H1 (cell line): ENCODE measurements around the gene WSCD2. TPM values are rescaled to one million over a fixed set of nuclear protein-coding genes. Genes with fewer than 3 reads are reported as not detected.

Experiments
- CTCF ChIA-PET: fragments of 300-600 bp; sonication (Branson Sonifier 250); formaldehyde crosslinking; loops from one replicate; lab custom pipeline; 2021; ENCODE audit not compliant: partially characterized antibody; lab: Charles Lee
- POLR2A ChIA-PET: fragments of 300-600 bp; sonication (Branson Sonifier 250); formaldehyde crosslinking; loops from one replicate; lab custom pipeline; 2021; ENCODE audit warnings: inconsistent platforms; ENCODE audit not compliant: partially characterized antibody; lab: Charles Lee
- DNase-seq, 2 experiments: peaks; one replicate each; pipeline versions ENCODE4 v3.0.0 to v3.0.0-alpha.2; 2010 to 2022; ENCODE audit warnings: low spot score in 2 of 2, low read depth in 1 of 2, mixed read lengths in 1 of 2
- FAIRE-seq: peaks from 2 replicates; lab custom pipeline; 2011; peaks lifted over from hg19 to GRCh38; lab: Jason Lieb, UNC
- H2AFZ ChIP-seq: 2 replicates; pipeline ENCODE4 v1.8.1; 2012; ENCODE audit warnings: low read length, inconsistent platforms
- H2AK5ac ChIP-seq: 2 replicates; pipeline ENCODE4 v1.6.1; 2013; ENCODE audit warnings: low read depth, low read length
- H2BK120ac ChIP-seq: replicated peaks from 2 replicates; pipeline ENCODE3; 2013; ENCODE audit warnings: low read depth, low read length, inconsistent platforms
- H2BK12ac ChIP-seq: 2 replicates; pipeline ENCODE4 v1.6.1; 2013; ENCODE audit warnings: low read depth, low read length
- H2BK15ac ChIP-seq: 2 replicates; pipeline ENCODE4 v1.6.1; 2013; ENCODE audit warnings: low read length
- H2BK20ac ChIP-seq: 2 replicates; pipeline ENCODE4 v1.6.1; 2013; ENCODE audit warnings: low read length
- H2BK5ac ChIP-seq: 2 replicates; pipeline ENCODE4 v1.6.1; 2013; ENCODE audit warnings: low read depth, low read length
- H3K14ac ChIP-seq: 2 replicates; pipeline ENCODE4 v1.6.1; 2013; ENCODE audit warnings: inconsistent platforms; ENCODE audit not compliant: insufficient read length
- H3K18ac ChIP-seq: 2 replicates; pipeline ENCODE4 v1.6.1; 2013; ENCODE audit warnings: low read length; ENCODE audit errors: extremely low read depth
- H3K23ac ChIP-seq: 2 replicates; pipeline ENCODE4 v1.6.1; 2013; ENCODE audit warnings: inconsistent platforms; ENCODE audit not compliant: insufficient read length
- H3K23me2 ChIP-seq: 2 replicates; pipeline ENCODE4 v1.6.1; 2013; ENCODE audit warnings: low read depth, low read length
- H3K27ac ChIP-seq: 2 replicates; pipeline ENCODE4 v1.6.1; 2011; ENCODE audit warnings: low read depth, low read length, inconsistent platforms
- H3K27me3 ChIP-seq, 4 experiments: replicated peaks in 1 of 4; 1 replicate in 1 of 4; 2 replicates in 3 of 4; pipeline versions ENCODE4 v1.6.1 to v1.8.1; 2011 to 2013; ENCODE audit warnings: low read length in 3 of 4, mild to moderate bottlenecking in 3 of 4, inconsistent platforms in 2 of 4, mixed read lengths in 2 of 4, moderate library complexity in 1 of 4; ENCODE audit not compliant: control insufficient read depth in 3 of 4, insufficient read depth in 3 of 4; ENCODE audit errors: extremely low read depth in 1 of 4
- H3K36me3 ChIP-seq, 4 experiments: 2 replicates each; pipeline versions ENCODE4 v1.6.1 to v1.8.1; 2011 to 2013; ENCODE audit warnings: mild to moderate bottlenecking in 4 of 4, low read length in 3 of 4, moderate library complexity in 2 of 4, control low read depth in 1 of 4, inconsistent platforms in 1 of 4; ENCODE audit not compliant: insufficient read depth in 4 of 4, control insufficient read depth in 2 of 4
- H3K4ac ChIP-seq: replicated peaks from 2 replicates; pipeline ENCODE3; 2013; ENCODE audit warnings: low read length, low read depth, mixed read lengths, inconsistent platforms; ENCODE audit not compliant: insufficient read length
- H3K4me1 ChIP-seq, 4 experiments: replicated peaks in 1 of 4; 1 replicate in 1 of 4; 2 replicates in 3 of 4; pipeline versions ENCODE4 v1.6.1 to v1.8.1; 2011 to 2013; ENCODE audit warnings: low read length in 3 of 4, inconsistent platforms in 2 of 4, mixed read lengths in 1 of 4; ENCODE audit not compliant: insufficient read depth in 4 of 4, control insufficient read depth in 3 of 4
- H3K4me2 ChIP-seq, 2 experiments: 2 replicates each; pipeline versions ENCODE4 v1.6.1 to v1.8.1; 2011 to 2013; ENCODE audit warnings: low read depth in 2 of 2, low read length in 2 of 2, control low read depth in 1 of 2, inconsistent platforms in 1 of 2, mild to moderate bottlenecking in 1 of 2; ENCODE audit not compliant: insufficient read depth in 1 of 2
- H3K4me3 ChIP-seq, 4 experiments: fragments of 200-600, 300-600 bp in 1 of 4; sonication (generic), shearing (Covaris generic), sonication (Bioruptor Twin) in 1 of 4; 2 replicates each; pipeline versions ENCODE4 v1.5.1 to v1.8.1; 2011 to 2016; ENCODE audit warnings: low read length in 4 of 4, low read depth in 3 of 4, control low read depth in 2 of 4, inconsistent platforms in 2 of 4, mild to moderate bottlenecking in 2 of 4, mixed read lengths in 1 of 4, moderate library complexity in 1 of 4; ENCODE audit not compliant: insufficient read depth in 2 of 4; ENCODE audit errors: extremely low read depth in 1 of 4
- H3K56ac ChIP-seq: replicated peaks from 2 replicates; pipeline ENCODE3; 2013; ENCODE audit warnings: low read depth, mild to moderate bottlenecking, mixed read lengths, low read length, inconsistent platforms; ENCODE audit not compliant: insufficient read length
- H3K79me1 ChIP-seq: 2 replicates; pipeline ENCODE4 v1.6.1; 2013; ENCODE audit warnings: low read depth, low read length, control low read depth
- H3K79me2 ChIP-seq, 2 experiments: 2 replicates each; pipeline versions ENCODE4 v1.6.1 to v1.8.1; 2012 to 2013; ENCODE audit warnings: low read length in 2 of 2, mild to moderate bottlenecking in 2 of 2, inconsistent platforms in 1 of 2; ENCODE audit not compliant: insufficient read depth in 2 of 2, control insufficient read depth in 1 of 2
- H3K9ac ChIP-seq, 4 experiments: replicated peaks in 1 of 4; 1 replicate in 1 of 4; 2 replicates in 3 of 4; pipeline versions ENCODE4 v1.6.1 to v1.8.1; 2011 to 2013; ENCODE audit warnings: low read depth in 3 of 4, low read length in 3 of 4, control low read depth in 2 of 4, mild to moderate bottlenecking in 2 of 4, moderate library complexity in 2 of 4, inconsistent platforms in 1 of 4; ENCODE audit errors: extremely low read depth in 1 of 4
- H3K9me3 ChIP-seq, 2 experiments: 2 replicates each; pipeline versions ENCODE4 v1.6.1 to v1.8.1; 2012 to 2013; ENCODE audit warnings: mild to moderate bottlenecking in 2 of 2, moderate library complexity in 2 of 2, control low read depth in 1 of 2, inconsistent platforms in 1 of 2, low read depth in 1 of 2, low read length in 1 of 2, mixed read lengths in 1 of 2; ENCODE audit not compliant: insufficient read depth in 2 of 2
- H4K20me1 ChIP-seq, 2 experiments: replicated peaks in 1 of 2; 2 replicates each; pipeline versions ENCODE3 to v1.8.1; 2011 to 2013; ENCODE audit warnings: inconsistent platforms in 2 of 2, low read length in 2 of 2, mild to moderate bottlenecking in 1 of 2; ENCODE audit not compliant: insufficient read depth in 2 of 2, control insufficient read depth in 1 of 2
- H4K5ac ChIP-seq: 2 replicates; pipeline ENCODE4 v1.6.1; 2013; ENCODE audit warnings: low read length, low read depth, mixed read lengths, inconsistent platforms; ENCODE audit not compliant: insufficient read length
- H4K8ac ChIP-seq: 2 replicates; pipeline ENCODE4 v1.8.0; 2013; ENCODE audit warnings: mild to moderate bottlenecking, moderate library complexity, low read length, inconsistent platforms; ENCODE audit not compliant: insufficient read depth; ENCODE audit errors: extremely low read depth
- H4K91ac ChIP-seq: replicated peaks from 2 replicates; pipeline ENCODE3; 2013; ENCODE audit warnings: low read length, mixed read lengths, inconsistent platforms; ENCODE audit not compliant: insufficient read length
- BCL11A ChIP-seq, 2 experiments: IDR thresholded peaks; one replicate each; pipeline ENCODE4 v1.6.1; 2011; ENCODE audit warnings: low read depth in 2 of 2, low read length in 2 of 2, mild to moderate bottlenecking in 2 of 2
- BRCA1 ChIP-seq: IDR thresholded peaks from 2 replicates; pipeline ENCODE4 v1.6.1; 2012; ENCODE audit warnings: low read depth, low read length, improper control_type of control experiment
- EP300 ChIP-seq, 2 experiments: IDR thresholded peaks; 1 replicate in 1 of 2; 2 replicates in 1 of 2; pipeline ENCODE4 v1.6.1; 2011 to 2012; ENCODE audit warnings: low read depth in 2 of 2, low read length in 2 of 2, mild to moderate bottlenecking in 2 of 2, borderline replicate concordance in 1 of 2, inconsistent platforms in 1 of 2, moderate library complexity in 1 of 2
- JUN ChIP-seq: IDR thresholded peaks from 2 replicates; pipeline ENCODE4 v1.6.1; 2011; ENCODE audit warnings: low read depth, mild to moderate bottlenecking, improper control_type of control experiment, low read length
- MAFK ChIP-seq: IDR thresholded peaks from 2 replicates; pipeline ENCODE4 v1.6.1; 2012; ENCODE audit warnings: low read depth, mild to moderate bottlenecking, improper control_type of control experiment, low read length
- SIN3A ChIP-seq, 2 experiments: IDR thresholded peaks in 1 of 2; conservative IDR thresholded peaks in 1 of 2; 2 replicates each; pipeline ENCODE4 v1.6.1; 2011 to 2012; ENCODE audit warnings: low read length in 2 of 2, improper control_type of control experiment in 1 of 2, low read depth in 1 of 2, mild to moderate bottlenecking in 1 of 2
- SP1 ChIP-seq: IDR thresholded peaks from 2 replicates; pipeline ENCODE4 v1.6.1; 2011; ENCODE audit warnings: low read depth, low read length
- SP2 ChIP-seq: IDR thresholded peaks from 2 replicates; pipeline ENCODE4 v1.6.1; 2012; ENCODE audit warnings: mild to moderate bottlenecking, low read length, inconsistent platforms
- SRF ChIP-seq: IDR thresholded peaks from 2 replicates; pipeline ENCODE4 v1.6.1; 2011; ENCODE audit warnings: mild to moderate bottlenecking, low read depth, low read length, moderate library complexity
- YY1 ChIP-seq: IDR thresholded peaks from 2 replicates; pipeline ENCODE4 v1.6.1; 2011; ENCODE audit warnings: low read depth, mild to moderate bottlenecking, low read length
- WGBS, 2 experiments: shearing (Covaris generic) in 1 of 2; methylation state at CpG; one replicate each; pipeline versions ENCODE4 v1.1.6 to v1.1.7; 2013 to 2015; ENCODE audit warnings: low lambda C conversion rate in 2 of 2, mixed read lengths in 2 of 2, inconsistent platforms in 1 of 2, low coverage in 1 of 2, missing lambda C conversion rate in 1 of 2; ENCODE audit not compliant: insufficient replicate concordance in 2 of 2, insufficient coverage in 1 of 2, insufficient read length in 1 of 2; ENCODE audit errors: extremely low coverage in 1 of 2, missing lambda C conversion rate in 1 of 2; 5-methylcytosine and 5-hydroxymethylcytosine counted together
- polyA plus RNA-seq, 7 experiments: library from polyadenylated mRNA; depleted of rRNA in 3 of 7; stranded (reverse) in 5 of 7; unstranded in 2 of 7; fragments of >200 nt in 5 of 7; fragments of 200-250 nt in 2 of 7; gene quantifications; 1 replicate in 5 of 7; 2 replicates in 1 of 7; 4 replicates in 1 of 7; pipeline versions ENCODE4 v1.2.1 to v1.2.3, GENCODE V29; 2011 to 2013; ENCODE audit warnings: missing spikeins in 2 of 7, mixed read lengths in 2 of 7
- total RNA-seq: library from RNA; stranded (reverse); fragmentation: NEBNext Ultra II Directional; extraction: Animal tissue kit (Norgen Biotek cat#: 25700); gene quantifications from 2 replicates; pipeline ENCODE4 v1.2.1, GENCODE V29; 2021
- TF ChIP-seq, protein P1 (sequence below): IDR thresholded peaks from 2 replicates; pipeline ENCODE4 v1.6.1; 2012; ENCODE audit warnings: low read length, inconsistent platforms
- TF ChIP-seq, protein P2 (sequence below): IDR thresholded peaks from 2 replicates; pipeline ENCODE4 v1.6.1; 2011; ENCODE audit warnings: low read length, improper control_type of control experiment

Gene WSCD2
- total and polyA plus RNA-seq, 2 of the 8 experiments (the other 6 are each of a cell fraction or from before 2014, with no cell fraction given) = 1.3 to 2.2 TPM

DNA sequence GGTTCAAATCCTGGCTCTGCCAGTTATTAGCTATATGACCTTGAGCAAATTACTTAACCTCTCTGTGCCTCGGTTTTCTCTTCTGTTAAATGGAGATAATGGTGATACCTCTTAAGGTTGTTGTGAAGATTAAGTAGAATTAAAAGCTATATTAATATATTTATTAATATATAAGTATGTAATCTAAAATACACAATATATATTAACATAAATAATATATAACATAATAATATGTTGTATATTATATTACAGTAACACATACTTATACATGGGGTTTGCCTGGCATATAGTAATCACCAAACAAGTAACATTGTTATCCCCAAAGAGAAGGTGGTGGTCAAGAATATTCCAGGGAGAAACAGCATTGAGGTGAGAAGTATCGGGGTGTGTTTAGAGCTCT, 118.0 kb downstream of the WSCD2 start:
- no peak overlapping the region for H2BK120ac ChIP-seq
- H3K9ac ChIP-seq = no peak overlapping the region
- no peak overlapping the region for H3K23ac ChIP-seq
- H4K20me1 ChIP-seq = no peaks in the 10 kb centered on the region
- no peak overlapping the region for H2BK15ac ChIP-seq
- no peak overlapping the region for H2AFZ ChIP-seq
- no peak overlapping the region for H3K14ac ChIP-seq
- H3K27me3 ChIP-seq = no peaks in the 10 kb centered on the region
- CTCF ChIA-PET = interaction anchor here (0.6 to 3.0 kb wide), 10 partner anchors 10 to 257 kb away, joined by 3 to 12 read pairs (median 3); no protein-coding TSS in a partner anchor
- no peak overlapping the region for H4K5ac ChIP-seq
- H3K27ac ChIP-seq = no peak overlapping the region
- H3K4me3 ChIP-seq = no peak overlapping the region
- no peak overlapping the region for H4K91ac ChIP-seq
- no peak overlapping the region for H3K4ac ChIP-seq
- POLR2A ChIA-PET = interaction anchor here (1.2 kb wide), 1 partner anchor 133 kb away, joined by 3 read pairs; no protein-coding TSS in a partner anchor
- H3K36me3 ChIP-seq = no peaks in the 10 kb centered on the region
- H3K23me2 ChIP-seq = no peaks in the 10 kb centered on the region
- H3K9me3 ChIP-seq = no peaks in the 10 kb centered on the region
- H3K18ac ChIP-seq = no peak overlapping the region
- no peak for DNase-seq
- 92 to 100% methylated on average over 1 to 2 of the region's 2 CpGs for WGBS, 2 experiments
- no peak overlapping the region for H2BK5ac ChIP-seq
- H2BK20ac ChIP-seq = no peak overlapping the region
- no peak overlapping the region for H3K4me2 ChIP-seq
- H3K79me2 ChIP-seq = no peaks in the 10 kb centered on the region
- no peaks in the 10 kb centered on the region for H3K79me1 ChIP-seq
- no peaks in the 10 kb centered on the region for H3K4me1 ChIP-seq
- H2BK12ac ChIP-seq = no peak overlapping the region
- H2AK5ac ChIP-seq = no peak overlapping the region
- H4K8ac ChIP-seq = no peak overlapping the region
- H3K56ac ChIP-seq = no peak overlapping the region
- FAIRE-seq = no peak
- TF ChIP-seq JUN (no peak), SRF (no peak), SIN3A (conservative IDR thresholded peaks at IDR 0.05 in 1 of 2, IDR thresholded peaks at IDR 0.05 in 1 of 2; ENCODE audit: low read depth in 1 of 2, low read length in 2 of 2) (no peak), EP300 (IDR thresholded peaks at IDR 0.05; ENCODE audit: borderline replicate concordance in 1 of 2, low read depth in 2 of 2, low read length in 2 of 2) (no peak), MAFK (no peak), BCL11A (IDR thresholded peaks at IDR 0.05; ENCODE audit: low read depth in 2 of 2, low read length in 2 of 2) (no peak), SP1 (no peak), BRCA1 (no peak), SP2 (no peak), YY1 (no peak)
- TF ChIP-seq, protein P1, sequence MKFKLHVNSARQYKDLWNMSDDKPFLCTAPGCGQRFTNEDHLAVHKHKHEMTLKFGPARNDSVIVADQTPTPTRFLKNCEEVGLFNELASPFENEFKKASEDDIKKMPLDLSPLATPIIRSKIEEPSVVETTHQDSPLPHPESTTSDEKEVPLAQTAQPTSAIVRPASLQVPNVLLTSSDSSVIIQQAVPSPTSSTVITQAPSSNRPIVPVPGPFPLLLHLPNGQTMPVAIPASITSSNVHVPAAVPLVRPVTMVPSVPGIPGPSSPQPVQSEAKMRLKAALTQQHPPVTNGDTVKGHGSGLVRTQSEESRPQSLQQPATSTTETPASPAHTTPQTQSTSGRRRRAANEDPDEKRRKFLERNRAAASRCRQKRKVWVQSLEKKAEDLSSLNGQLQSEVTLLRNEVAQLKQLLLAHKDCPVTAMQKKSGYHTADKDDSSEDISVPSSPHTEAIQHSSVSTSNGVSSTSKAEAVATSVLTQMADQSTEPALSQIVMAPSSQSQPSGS = no peak
- TF ChIP-seq, protein P2, sequence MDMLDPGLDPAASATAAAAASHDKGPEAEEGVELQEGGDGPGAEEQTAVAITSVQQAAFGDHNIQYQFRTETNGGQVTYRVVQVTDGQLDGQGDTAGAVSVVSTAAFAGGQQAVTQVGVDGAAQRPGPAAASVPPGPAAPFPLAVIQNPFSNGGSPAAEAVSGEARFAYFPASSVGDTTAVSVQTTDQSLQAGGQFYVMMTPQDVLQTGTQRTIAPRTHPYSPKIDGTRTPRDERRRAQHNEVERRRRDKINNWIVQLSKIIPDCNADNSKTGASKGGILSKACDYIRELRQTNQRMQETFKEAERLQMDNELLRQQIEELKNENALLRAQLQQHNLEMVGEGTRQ = no peak
